Lung (tissue), 12 donors: ENCODE data around the gene SEMA3A. TPM values are rescaled to one million over a fixed set of nuclear protein-coding genes. Genes with fewer than 3 reads are reported as not detected.
A peak's percentile ranks its signal among the peaks of the same experiment; 100 is the strongest.

Experiments used
- ATAC-seq: fragments of 200-7000 bp; cut with Tn5 transposase; one replicate; pipeline ENCODE4 v1.9.1; 2020; ENCODE audit warnings: moderate number of reproducible peaks; ENCODE audit not compliant: insufficient read depth, low FRiP score
- DNase-seq, 3 donors: peaks; one replicate each; pipeline ENCODE4 v3.0.0-alpha.2; 2013 to 2017
- H3K27ac ChIP-seq, 2 donors: one replicate each; pipeline ENCODE4 v1.5.1; 2013; ENCODE audit warnings: mild to moderate bottlenecking in 2 of 2, moderate library complexity in 2 of 2, control low read depth in 1 of 2, inconsistent platforms in 1 of 2, low read depth in 1 of 2, low read length in 1 of 2
- H3K27me3 ChIP-seq, 3 donors: one replicate each; pipeline ENCODE4 v1.5.1; 2013; ENCODE audit warnings: low read length in 2 of 3; ENCODE audit not compliant: control insufficient read depth in 3 of 3, insufficient read depth in 3 of 3
- H3K36me3 ChIP-seq, 4 donors: one replicate each; pipeline ENCODE4 v1.5.1; 2013; ENCODE audit warnings: low read length in 4 of 4, mild to moderate bottlenecking in 1 of 4, moderate library complexity in 1 of 4; ENCODE audit not compliant: control insufficient read depth in 4 of 4, insufficient read depth in 4 of 4
- H3K4me1 ChIP-seq, 5 donors: one replicate each; pipeline ENCODE4 v1.5.1; 2013; ENCODE audit warnings: low read length in 5 of 5, mild to moderate bottlenecking in 2 of 5, moderate library complexity in 1 of 5; ENCODE audit not compliant: control insufficient read depth in 5 of 5, insufficient read depth in 5 of 5
- H3K4me3 ChIP-seq: one replicate; pipeline ENCODE4 v1.5.1; 2013; ENCODE audit warnings: mild to moderate bottlenecking, control low read depth, moderate library complexity
- H3K9ac ChIP-seq, 2 donors: one replicate each; pipeline ENCODE4 v1.5.1; 2013; ENCODE audit warnings: low read length in 2 of 2, control low read depth in 1 of 2; ENCODE audit not compliant: insufficient read depth in 1 of 2
- H3K9me3 ChIP-seq, 4 donors: one replicate each; pipeline ENCODE4 v1.5.1; 2013; ENCODE audit warnings: low read length in 3 of 4, mild to moderate bottlenecking in 1 of 4, moderate library complexity in 1 of 4; ENCODE audit not compliant: control insufficient read depth in 4 of 4, insufficient read depth in 3 of 4
- CTCF ChIP-seq: IDR thresholded peaks from 2 replicates; pipeline ENCODE4 v1.5.1; 2012; ENCODE audit warnings: mild to moderate bottlenecking; ENCODE audit errors: control extremely low read depth, extremely low read depth
- WGBS, 2 donors: extraction: QIAGEN DNeasy Blood & Tissue Kit; methylation state at CpG; one replicate each; pipeline ENCODE4 v1.1.7; 2013; 5-methylcytosine and 5-hydroxymethylcytosine counted together
- polyA plus RNA-seq, 2 donors: library from polyadenylated mRNA; stranded (reverse); fragments of 200-250 nt; gene quantifications; one replicate each; pipeline ENCODE4 v1.2.1, GENCODE V29; 2013
- total RNA-seq, 2 donors: library from RNA; depleted of rRNA in 1 of 2; stranded (reverse); fragments of >200 nt in 1 of 2; gene quantifications; one replicate each; pipeline ENCODE4 v1.2.1, GENCODE V29; 2014 to 2021
- donor health status: control.
- donor health status: control.
- donor health status: Bipolar disorder and iron deficiency.
- donor health status: healthy.
- donor health status: DM: yes; HTN: yes; CAD: no.

Gene SEMA3A
- total and polyA plus RNA-seq, 4 donors: 0.79 to 21.4 (median 5.5) TPM

GRCh38 chr7:84085998-84086397, 108.6 kb downstream of the SEMA3A start:
- 77 to 90% methylated on average over 3 of the region's 3 CpGs for whole genome bisulfite sequencing, 2 donors
- H3K27me3 ChIP-seq: no peaks in the 10 kb centered on the region
- DNase-seq (no peak), ATAC-seq (no peak)
- no peak overlapping the region for H3K9ac ChIP-seq
- H3K9me3 ChIP-seq: no peaks in the 10 kb centered on the region
- no peak for TF ChIP-seq CTCF
- H3K27ac ChIP-seq: no peak overlapping the region
- H3K4me1 ChIP-seq: peaks cover 0 to 13% (median 5%) of the 10 kb centered on the region in 5 donors
- no peaks in the 10 kb centered on the region for H3K36me3 ChIP-seq
- no peak overlapping the region for H3K4me3 ChIP-seq

- Histone ChIP-seq H3K36me3 (no peaks in the 10 kb centered on the region), H3K27ac (no peak overlapping the region), H3K4me1 (peaks cover 0 to 13% (median 5%) of the 10 kb centered on the region in 5 donors), H3K4me3 (no peak overlapping the region), H3K9ac (no peak overlapping the region), H3K27me3 (no peaks in the 10 kb centered on the region), H3K9me3 (no peaks in the 10 kb centered on the region)
- DNase-seq: peak in 1 of 3 donors; percentile 53
- WGBS, 2 donors: 31 to 58% methylated on average over 1 of the region's 1 CpG
- no peak for TF ChIP-seq CTCF
- no peak for ATAC-seq
Measured at GRCh38 chr7:84085147-84085546, 109.4 kb downstream of the SEMA3A start.

- no peak for DNase-seq
- no peaks in the 10 kb centered on the region for H3K9me3 ChIP-seq
- no peak overlapping the region for H3K4me3 ChIP-seq
- no peaks in the 10 kb centered on the region for H3K36me3 ChIP-seq
- H3K27ac ChIP-seq: no peak overlapping the region
- TF ChIP-seq CTCF: no peak
- 86 to 89% methylated on average over 2 of the region's 2 CpGs for WGBS, 2 donors
- H3K9ac ChIP-seq: no peak overlapping the region
- no peaks in the 10 kb centered on the region for H3K27me3 ChIP-seq
- peaks cover 0 to 10% (median 4%) of the 10 kb centered on the region in 5 donors for H3K4me1 ChIP-seq
- ATAC-seq: no peak
Measured at GRCh38 chr7:84083846-84084245, 110.7 kb downstream of the SEMA3A start.

- no peak overlapping the region for H3K9ac ChIP-seq
- ATAC-seq (no peak), DNase-seq (no peak)
- no peaks in the 10 kb centered on the region for H3K9me3 ChIP-seq
- no peaks in the 10 kb centered on the region for H3K36me3 ChIP-seq
- H3K4me1 ChIP-seq: peaks cover 0 to 5% (median 0%) of the 10 kb centered on the region in 5 donors
- H3K27me3 ChIP-seq: no peaks in the 10 kb centered on the region
- no peak overlapping the region for H3K27ac ChIP-seq
- WGBS, 2 donors: 61 to 62% methylated on average over 3 of the region's 3 CpGs
- no peak overlapping the region for H3K4me3 ChIP-seq
- TF ChIP-seq CTCF: no peak
Measured at GRCh38 chr7:84081973-84082522, 112.5 kb downstream of the SEMA3A start.
